ENCODE measurements around the gene HIC2.
A peak's percentile ranks its signal among the peaks of the same experiment; 100 is the strongest.
"Not testable (repeated sequence)": the region's sequence is repeated elsewhere in the genome, so short reads cannot be mapped to it uniquely, and the experiment has no call there.

HIC2 gene

DNA sequence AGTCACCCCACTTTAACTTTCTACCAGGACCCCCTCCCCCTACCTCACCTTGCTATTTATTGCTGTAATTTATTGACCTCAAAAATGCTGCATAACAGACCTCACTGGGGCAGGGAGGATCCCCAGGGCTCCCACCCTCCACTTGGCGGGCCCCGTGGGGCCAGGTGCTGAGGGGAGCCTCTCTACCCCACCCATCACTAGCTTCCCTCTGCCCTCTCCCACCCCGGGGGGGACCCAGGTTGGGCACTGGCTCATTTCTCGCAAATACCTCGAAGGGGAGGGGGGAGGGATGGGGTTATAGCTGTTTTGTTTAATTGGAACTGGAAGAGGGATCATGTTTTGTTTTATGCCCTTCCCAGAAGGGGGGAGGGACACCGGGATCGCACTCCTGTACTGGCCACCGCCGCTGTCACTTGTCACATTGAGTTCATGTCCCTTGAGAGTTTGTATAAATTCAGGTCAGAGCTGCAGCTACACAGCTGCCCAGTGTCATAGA lies 33.7 kb downstream of the HIC2 start:
- TF ChIP-seq, protein P1, sequence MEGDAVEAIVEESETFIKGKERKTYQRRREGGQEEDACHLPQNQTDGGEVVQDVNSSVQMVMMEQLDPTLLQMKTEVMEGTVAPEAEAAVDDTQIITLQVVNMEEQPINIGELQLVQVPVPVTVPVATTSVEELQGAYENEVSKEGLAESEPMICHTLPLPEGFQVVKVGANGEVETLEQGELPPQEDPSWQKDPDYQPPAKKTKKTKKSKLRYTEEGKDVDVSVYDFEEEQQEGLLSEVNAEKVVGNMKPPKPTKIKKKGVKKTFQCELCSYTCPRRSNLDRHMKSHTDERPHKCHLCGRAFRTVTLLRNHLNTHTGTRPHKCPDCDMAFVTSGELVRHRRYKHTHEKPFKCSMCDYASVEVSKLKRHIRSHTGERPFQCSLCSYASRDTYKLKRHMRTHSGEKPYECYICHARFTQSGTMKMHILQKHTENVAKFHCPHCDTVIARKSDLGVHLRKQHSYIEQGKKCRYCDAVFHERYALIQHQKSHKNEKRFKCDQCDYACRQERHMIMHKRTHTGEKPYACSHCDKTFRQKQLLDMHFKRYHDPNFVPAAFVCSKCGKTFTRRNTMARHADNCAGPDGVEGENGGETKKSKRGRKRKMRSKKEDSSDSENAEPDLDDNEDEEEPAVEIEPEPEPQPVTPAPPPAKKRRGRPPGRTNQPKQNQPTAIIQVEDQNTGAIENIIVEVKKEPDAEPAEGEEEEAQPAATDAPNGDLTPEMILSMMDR (IDR thresholded peaks at IDR 0.05; ENCODE audit: low read depth, low read length, missing control alignments): no peak
- no peak overlapping the region for H3K4me3 ChIP-seq (ENCODE audit: low read depth, low read length)
- in situ Hi-C loops (cut with HindIII; ENCODE audit: low sequenced_read_pairs): no loop called here
- no peak for DNase-seq (ENCODE audit: low read depth)

DNA sequence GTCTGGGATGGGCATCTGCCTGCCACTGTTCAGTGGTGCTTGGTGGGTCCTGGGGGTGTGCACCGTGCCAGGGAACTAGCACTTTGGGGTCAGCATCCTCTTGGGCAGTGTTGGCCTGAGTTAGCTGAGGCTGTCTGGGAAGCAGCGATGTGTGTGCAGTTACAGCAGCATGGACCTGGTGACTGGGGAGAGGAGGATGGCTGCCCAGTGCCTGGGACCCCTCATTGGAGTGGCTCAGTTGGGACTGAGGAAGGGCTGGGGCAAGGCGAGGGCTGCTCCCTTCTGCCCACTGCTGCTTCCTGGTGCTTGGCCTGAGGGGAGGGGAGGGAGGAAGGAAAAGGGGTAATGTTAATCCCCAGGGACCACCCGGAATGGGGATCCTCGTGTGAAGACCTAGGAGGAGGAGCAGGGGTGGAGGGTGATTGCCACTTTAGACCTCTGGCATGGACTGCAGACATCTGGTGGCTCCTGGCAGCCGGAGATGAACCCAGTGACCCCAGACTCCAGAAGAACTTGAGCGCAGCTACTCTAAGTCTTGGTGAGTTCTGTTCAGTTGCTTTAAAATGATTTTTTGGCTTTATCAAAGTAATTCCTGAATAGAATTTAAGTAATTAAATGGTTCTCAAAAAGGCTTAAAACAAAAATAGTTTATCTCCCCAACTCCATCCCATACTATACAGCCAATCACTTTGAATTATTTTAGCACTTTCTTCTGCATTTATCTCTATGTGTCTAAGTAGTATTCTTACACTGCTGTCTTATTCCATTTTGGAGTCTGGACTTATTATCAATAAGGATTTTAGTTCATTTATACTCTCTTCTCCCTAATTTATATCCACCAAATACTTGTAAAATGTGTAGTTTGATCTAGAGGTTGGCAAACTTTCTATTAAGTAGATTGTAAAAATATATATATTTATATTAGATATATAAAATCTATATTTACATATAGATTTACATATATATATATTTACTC lies 34.7 kb downstream of the HIC2 start:
- no peak for DNase-seq (ENCODE audit: low read depth)
- H3K4me3 ChIP-seq (ENCODE audit: low read depth, low read length): no peak overlapping the region
- TF ChIP-seq, protein P1 (IDR thresholded peaks at IDR 0.05; ENCODE audit: low read depth, low read length, missing control alignments): no peak
- in situ Hi-C loops (cut with HindIII; ENCODE audit: low sequenced_read_pairs): no loop called here

DNA sequence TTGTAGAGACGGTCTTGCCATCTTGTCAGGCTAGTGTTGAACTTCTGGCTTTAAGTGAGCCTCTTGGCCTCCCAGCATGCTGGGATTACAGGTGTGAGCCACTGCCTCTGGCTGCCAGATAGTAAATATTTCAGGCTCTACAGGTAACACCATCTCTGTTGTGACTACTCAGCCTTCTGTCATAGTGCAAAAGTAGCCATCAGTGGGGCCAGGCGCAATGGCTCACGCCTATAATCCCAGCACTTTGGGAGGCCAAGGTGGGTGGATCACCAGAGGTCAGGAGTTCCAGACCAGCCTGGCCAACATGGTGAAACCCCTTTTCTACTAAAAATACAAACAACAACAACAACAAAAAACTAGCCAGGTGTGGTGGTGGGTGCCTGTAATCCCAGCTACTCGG lies 35.5 kb downstream of the HIC2 start:
- in situ Hi-C loops (cut with HindIII; ENCODE audit: low sequenced_read_pairs); H3K4me3 ChIP-seq (ENCODE audit: low read depth, low read length); DNase-seq (ENCODE audit: low read depth): not testable (repeated sequence)

DNA sequence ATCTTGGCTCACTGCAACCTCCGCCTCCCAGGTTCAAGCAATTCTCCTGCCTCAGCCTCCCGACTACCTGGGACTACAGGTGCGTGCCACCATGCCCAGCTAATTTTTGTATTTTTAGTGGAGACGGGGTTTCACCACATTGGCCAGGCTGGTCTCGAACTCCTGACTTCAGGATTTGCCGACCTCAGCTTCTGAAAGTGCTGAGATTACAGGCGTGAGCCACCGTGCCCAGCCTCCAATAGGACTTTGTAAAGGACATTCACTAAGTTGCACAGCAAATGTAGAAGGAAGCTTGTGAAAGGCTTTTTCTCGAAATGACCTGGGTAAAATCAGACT lies 37.8 kb downstream of the HIC2 start:
- H3K4me3 ChIP-seq (ENCODE audit: low read depth, low read length); in situ Hi-C loops (cut with HindIII; ENCODE audit: low sequenced_read_pairs); DNase-seq (ENCODE audit: low read depth): not testable (repeated sequence)

DNA sequence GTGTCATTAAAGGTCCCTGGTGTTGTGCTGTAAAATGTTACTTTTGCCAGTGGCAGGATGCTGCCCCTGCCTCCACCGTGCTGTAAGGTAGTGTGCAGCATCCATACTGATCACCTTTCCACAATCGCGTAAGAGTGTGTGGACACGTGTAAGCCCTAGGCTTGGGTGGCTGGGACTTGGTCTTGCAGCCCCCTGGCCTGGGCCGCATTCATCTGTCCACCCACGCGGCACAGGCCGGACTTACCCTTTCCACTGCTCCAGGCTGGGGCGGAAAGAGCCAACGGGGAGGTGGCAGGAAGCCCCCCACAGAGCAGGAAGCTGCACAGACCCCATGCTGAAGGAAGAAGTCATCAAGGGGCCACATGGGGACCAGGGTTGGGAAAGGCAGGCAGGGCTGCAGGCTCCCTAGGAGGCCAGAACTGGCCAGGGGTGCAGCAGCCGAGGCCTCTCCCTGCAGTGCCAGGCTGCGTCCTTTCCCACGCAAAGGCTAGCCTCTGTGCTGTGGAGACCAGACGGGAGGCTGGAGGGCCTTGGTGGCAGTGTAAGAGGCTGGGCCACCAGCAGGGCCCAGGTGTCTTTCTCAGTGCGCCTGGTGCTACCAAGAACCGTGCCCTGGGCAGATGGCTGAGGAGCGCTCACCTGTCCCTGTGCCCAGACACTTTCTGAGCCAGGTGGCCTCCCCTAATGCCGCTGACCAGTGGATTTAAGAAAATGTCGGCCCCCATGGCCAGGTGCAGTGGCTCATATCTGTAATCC lies 38.3 kb downstream of the HIC2 start:
- TF ChIP-seq, protein P1 (IDR thresholded peaks at IDR 0.05; ENCODE audit: low read depth, low read length, missing control alignments): no peak
- in situ Hi-C loops (cut with HindIII; ENCODE audit: low sequenced_read_pairs): no loop called here

DNA sequence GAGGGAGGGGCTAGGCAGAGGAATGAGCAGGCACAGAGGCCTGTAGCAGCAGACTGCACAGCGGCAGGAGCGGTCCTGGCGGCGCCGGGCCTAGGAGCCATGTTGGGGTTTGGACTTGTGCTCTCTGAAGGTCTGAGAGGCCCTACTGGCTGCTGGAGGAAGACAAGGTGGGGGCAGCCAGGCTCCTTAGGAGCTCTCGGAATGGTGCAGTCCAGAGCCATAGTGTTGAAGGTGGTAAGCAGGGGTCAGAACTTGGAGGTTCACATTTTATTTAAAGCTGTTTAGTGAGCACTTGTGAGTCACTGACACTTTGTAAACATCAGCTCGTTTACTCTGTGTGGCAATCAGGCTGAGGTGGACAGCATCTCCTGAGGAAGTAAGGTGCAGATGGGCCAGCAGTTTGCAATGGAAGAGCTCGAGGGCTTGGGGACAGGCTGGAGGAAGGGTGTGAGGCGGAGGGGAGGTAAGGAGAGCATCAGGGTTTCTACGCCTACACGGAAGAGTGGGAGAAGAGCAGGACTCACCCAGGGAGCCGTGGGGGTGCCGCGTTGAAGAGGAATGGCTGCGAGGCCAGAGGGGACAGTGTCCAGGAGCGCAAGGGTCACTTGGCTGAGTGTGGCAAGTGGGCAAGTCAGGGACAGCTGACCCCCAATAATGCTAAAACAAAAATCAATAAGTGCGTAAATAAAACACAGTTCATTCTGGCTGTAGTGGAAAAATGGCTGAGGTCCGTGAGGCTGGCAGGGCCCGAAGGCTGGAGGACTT lies 40.0 kb downstream of the HIC2 start:
- TF ChIP-seq, protein P1 (IDR thresholded peaks at IDR 0.05; ENCODE audit: low read depth, low read length, missing control alignments): no peak
- in situ Hi-C loops (cut with HindIII; ENCODE audit: low sequenced_read_pairs): no loop called here
- no peak overlapping the region for H3K4me3 ChIP-seq (ENCODE audit: low read depth, low read length)
- DNase-seq (ENCODE audit: low read depth): no peak

More for the DNA sequence above, 38.3 kb downstream of the HIC2 start:
- no peak overlapping the region for H3K4me3 ChIP-seq (ENCODE audit: low read depth, low read length)
- DNase-seq (ENCODE audit: low read depth): no peak

DNA sequence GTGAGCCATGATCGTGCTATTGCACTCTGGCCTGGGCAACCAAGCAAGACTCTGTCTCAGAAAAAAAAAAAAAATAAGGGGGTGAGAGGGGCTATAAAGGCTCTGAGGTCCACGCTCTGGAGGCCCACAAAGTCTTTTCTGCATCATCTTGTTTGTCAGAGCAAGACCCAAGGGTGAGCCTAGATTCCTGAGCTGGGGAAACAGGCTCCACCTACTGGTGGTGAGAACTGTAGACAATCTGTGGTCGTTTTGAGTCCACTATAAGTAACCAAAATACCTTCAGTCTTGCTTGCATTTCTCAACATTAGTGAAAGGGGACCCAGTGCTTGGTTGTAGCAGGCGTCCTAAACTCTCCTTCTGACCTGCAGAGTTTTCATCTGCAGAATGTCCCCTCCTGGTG lies 45.5 kb downstream of the HIC2 start:
- H3K4me3 ChIP-seq (ENCODE audit: low read depth, low read length); in situ Hi-C loops (cut with HindIII; ENCODE audit: low sequenced_read_pairs); DNase-seq (ENCODE audit: low read depth): not testable (repeated sequence)

DNA sequence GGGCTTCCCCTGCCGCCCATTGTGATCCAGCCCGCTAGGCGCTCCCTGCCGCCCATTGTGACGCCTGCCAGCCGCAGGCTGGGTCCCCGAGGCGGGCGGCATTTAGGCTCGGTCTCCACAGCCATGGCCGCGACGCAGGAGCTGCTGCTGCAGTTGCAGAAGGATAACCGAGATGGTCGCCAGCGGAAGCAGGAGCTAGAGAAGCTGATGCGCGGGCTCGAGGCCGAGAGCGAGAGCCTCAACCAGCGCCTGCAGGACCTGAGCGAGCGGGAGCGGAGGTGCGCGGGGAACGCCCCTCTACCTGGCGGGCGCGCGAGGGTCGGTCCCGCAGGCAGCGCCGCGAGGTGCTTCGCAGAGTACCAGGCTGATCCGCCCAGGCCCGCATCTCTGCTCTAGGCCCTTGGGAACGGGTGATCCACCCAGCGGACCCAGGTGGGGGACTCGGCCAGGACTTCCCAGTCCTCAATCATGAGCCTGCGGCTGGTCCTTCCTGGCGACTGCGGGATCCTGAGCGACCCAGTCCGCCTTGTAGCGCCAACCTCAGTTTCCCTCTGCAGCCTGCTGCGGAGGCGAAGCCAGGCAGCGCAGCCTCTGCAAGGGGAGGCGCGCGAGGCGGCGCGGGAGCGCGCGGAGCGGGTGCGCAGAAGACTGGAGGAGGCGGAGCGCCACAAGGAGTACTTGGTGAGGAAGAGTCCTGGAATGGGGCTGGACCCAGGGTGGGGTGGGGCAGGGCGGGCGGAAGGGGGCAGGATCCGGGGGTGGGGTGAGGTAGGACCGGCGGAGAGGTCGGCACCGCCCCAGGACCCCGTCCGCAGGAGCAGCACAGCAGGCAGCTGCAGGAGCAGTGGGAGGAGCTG lies 50.4 kb downstream of the HIC2 start, which contains the start of gene TMEM191C:
Gene TMEM191C, plus strand, starts transcription at position 51 of the 857 bp plus-strand sequence. Its CDS starts 73 bp downstream, at position 124.
- in situ Hi-C loops (cut with HindIII; ENCODE audit: low sequenced_read_pairs); DNase-seq (ENCODE audit: low read depth): not testable (repeated sequence)
- peak within 1 kb of the TSS; percentile 36 for H3K4me3 ChIP-seq (ENCODE audit: low read depth, low read length)

DNA sequence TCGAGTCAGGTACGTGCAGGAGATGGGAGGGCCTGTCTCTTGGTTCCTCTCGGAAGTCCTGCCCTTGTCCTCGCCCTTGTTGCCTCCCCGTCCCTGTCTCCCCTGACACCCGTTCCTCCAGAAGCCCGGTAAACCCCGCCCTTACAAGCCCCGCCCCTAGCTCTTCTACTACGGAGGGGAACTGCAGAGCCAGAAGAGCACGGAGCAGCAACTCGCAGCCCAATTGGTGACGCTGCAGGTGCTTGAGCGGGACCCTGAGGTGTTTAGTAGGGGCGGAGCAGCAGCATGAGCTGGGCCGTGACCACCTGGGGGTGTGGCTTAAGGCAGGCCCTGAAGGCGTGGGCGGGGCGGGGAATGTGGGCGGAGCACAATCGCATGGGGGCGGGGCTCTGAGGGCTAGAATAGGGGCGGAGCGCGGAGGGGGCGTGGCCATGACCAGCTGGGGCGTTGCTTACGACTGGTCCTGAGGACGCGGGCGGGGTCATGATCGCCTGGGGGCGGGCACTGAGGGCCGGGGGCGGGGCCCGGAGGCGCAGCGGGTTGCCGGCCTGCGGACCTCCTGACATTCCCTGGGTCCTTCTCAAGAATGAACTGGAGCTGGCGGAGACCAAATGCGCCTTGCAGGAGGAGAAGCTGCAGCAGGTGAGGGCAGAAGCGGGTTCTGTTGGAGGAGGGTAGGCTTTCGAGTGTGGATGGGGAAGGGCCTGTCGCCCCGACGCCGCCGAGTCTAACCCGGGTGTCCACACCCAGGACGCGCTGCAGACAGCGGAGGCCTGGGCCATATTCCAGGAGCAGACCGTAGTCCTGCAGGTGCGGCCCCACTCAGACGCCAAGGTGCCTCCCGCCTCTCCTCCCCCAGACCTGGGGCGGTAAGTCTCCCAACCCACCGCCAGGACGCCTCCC lies 51.3 kb downstream of the HIC2 start:
- in situ Hi-C loops (cut with HindIII; ENCODE audit: low sequenced_read_pairs): not testable (repeated sequence)
- H3K4me3 ChIP-seq (ENCODE audit: low read depth, low read length): peak overlapping the region; percentile 36
- peak; percentile 6 for DNase-seq (ENCODE audit: low read depth)
